ENCODE data around the gene TRPM4.

GRCh38 chr19:49127674-49128544 is 29.7 kb upstream of the TRPM4 start:
- TF ChIP-seq CTCF (IDR thresholded peaks at IDR 0.05), result peak; percentile 25
- no peak for TF ChIP-seq EZH2 (IDR thresholded peaks at IDR 0.05)
- no peak for TF ChIP-seq EZH2phosphoT487 (IDR thresholded peaks at IDR 0.05)
